MM.1S (cell line): Measurements from ENCODE around the gene EVI2A.

Source experiments
- DNase-seq: peaks from one replicate; pipeline ENCODE4 v3.0.0-alpha.2; 2015
- H2AFZ ChIP-seq: fragments of 300-600 bp; sonication (generic); 2 replicates; pipeline ENCODE4 v1.6.0; 2016; ENCODE audit warnings: antibody characterized with exemption, low read length
- H3F3A ChIP-seq: fragments of 300-600 bp; sonication (generic); 2 replicates; pipeline ENCODE4 v1.6.1; 2016; ENCODE audit warnings: mild to moderate bottlenecking, antibody characterized with exemption, low read length, moderate library complexity, mixed read lengths; ENCODE audit not compliant: insufficient read depth
- H3K27ac ChIP-seq: fragments of 300-600 bp; sonication (generic); 2 replicates; pipeline ENCODE4 v1.5.1; 2016; ENCODE audit warnings: mild to moderate bottlenecking, low read length
- H3K27me3 ChIP-seq: fragments of 300-600 bp; sonication (generic); replicated peaks from 2 replicates; pipeline ENCODE4 v1.6.0; 2016; ENCODE audit warnings: low read length; ENCODE audit not compliant: insufficient read depth
- H3K36me3 ChIP-seq: fragments of 300-600 bp; sonication (generic); replicated peaks from 2 replicates; pipeline ENCODE4 v1.6.1; 2016; ENCODE audit warnings: mild to moderate bottlenecking, low read length, mixed read lengths; ENCODE audit not compliant: insufficient read depth
- H3K4me1 ChIP-seq: fragments of 300-600 bp; sonication (generic); 2 replicates; pipeline ENCODE4 v1.6.1; 2016; ENCODE audit warnings: low read length, mixed read lengths
- H3K4me2 ChIP-seq: fragments of 300-600 bp; sonication (generic); 2 replicates; pipeline ENCODE4 v1.6.0; 2016; ENCODE audit warnings: low read depth, low read length
- H3K4me3 ChIP-seq: fragments of 300-600 bp; sonication (generic); 2 replicates; pipeline ENCODE4 v1.5.1; 2016; ENCODE audit warnings: low read length, mixed read lengths
- H3K79me2 ChIP-seq: fragments of 300-600 bp; sonication (generic); 2 replicates; pipeline ENCODE4 v1.6.1; 2016; ENCODE audit warnings: mixed run types, low read length, mixed read lengths
- H3K9ac ChIP-seq: fragments of 300-600 bp; sonication (generic); 2 replicates; pipeline ENCODE4 v1.6.1; 2016; ENCODE audit warnings: low read length, mixed read lengths
- H3K9me2 ChIP-seq: fragments of 300-600 bp; sonication (generic); replicated peaks from 2 replicates; pipeline ENCODE4 v1.6.1; 2016; ENCODE audit warnings: mild to moderate bottlenecking, low read length, mixed read lengths; ENCODE audit not compliant: insufficient read depth
- H3K9me3 ChIP-seq: fragments of 300-600 bp; sonication (generic); replicated peaks from 2 replicates; pipeline ENCODE4 v1.6.1; 2016; ENCODE audit warnings: mild to moderate bottlenecking, low read length, mixed read lengths; ENCODE audit not compliant: insufficient read depth
- H4K20me1 ChIP-seq: fragments of 300-600 bp; sonication (generic); 2 replicates; pipeline ENCODE4 v1.6.1; 2016; ENCODE audit warnings: mild to moderate bottlenecking, low read length, moderate library complexity, mixed read lengths; ENCODE audit not compliant: insufficient read depth
- CTCF ChIP-seq: fragments of 300-600 bp; sonication (generic); IDR thresholded peaks from 2 replicates; pipeline ENCODE4 v1.5.1; 2016; ENCODE audit warnings: antibody characterized with exemption, low read length, mixed read lengths
- EZH2 ChIP-seq: fragments of 300-600 bp; sonication (generic); optimal IDR thresholded peaks from 2 replicates; pipeline ENCODE3; 2017; ENCODE audit warnings: low read depth, mild to moderate bottlenecking, antibody characterized with exemption, low read length, mixed read lengths
- EZH2phosphoT487 ChIP-seq: fragments of 300-600 bp; sonication (generic); IDR thresholded peaks from 2 replicates; pipeline ENCODE4 v1.6.1; 2018; ENCODE audit warnings: antibody characterized with exemption, low read length

Gene EVI2A

GRCh38 chr17:31321481-31321880 is at the start of gene EVI2A:
Gene EVI2A (minus strand): TSS chr17:31321622. CDS start chr17:31319013, 2,609 bp downstream.
- TF ChIP-seq EZH2, result no peak
- TF ChIP-seq EZH2phosphoT487, result no peak
- no peak for TF ChIP-seq CTCF
- peak within 1 kb of the TSS; percentile 93 for H3K9ac ChIP-seq
- H3K79me2 ChIP-seq, result peaks cover 62% of the 10 kb centered on the region
- DNase-seq, result peak; percentile 97
- peak within 1 kb of the TSS; percentile 82 for H3K4me3 ChIP-seq
- H3K36me3 ChIP-seq, result no peaks in the 10 kb centered on the region
- H3F3A ChIP-seq, result peaks cover 52% of the 10 kb centered on the region
- H3K4me1 ChIP-seq, result peaks cover 20% of the 10 kb centered on the region
- peak within 1 kb of the TSS; percentile 90 for H3K27ac ChIP-seq
- H2AFZ ChIP-seq, result no peak within 1 kb of the TSS
- H3K9me3 ChIP-seq, result no peaks in the 10 kb centered on the region
- no peaks in the 10 kb centered on the region for H3K9me2 ChIP-seq
- H3K4me2 ChIP-seq, result peak within 1 kb of the TSS; percentile 80
- no peaks in the 10 kb centered on the region for H4K20me1 ChIP-seq
- no peaks in the 10 kb centered on the region for H3K27me3 ChIP-seq

- DNase-seq, result no peak
- Histone ChIP-seq H3K36me3 (no peaks in the 10 kb centered on the region), H3K79me2 (no peaks in the 10 kb centered on the region), H2AFZ (no peak overlapping the region), H3K27ac (no peak overlapping the region), H3K9me2 (no peaks in the 10 kb centered on the region), H3K4me1 (peaks cover 20% of the 10 kb centered on the region), H3K9ac (no peak overlapping the region), H3K27me3 (no peaks in the 10 kb centered on the region), H3F3A (0 out of 2 replicates have a peak, but pooled peaks cover 5% of the 10 kb centered on the region), H3K9me3 (no peaks in the 10 kb centered on the region), H3K4me2 (no peak overlapping the region), H3K4me3 (no peak overlapping the region), H4K20me1 (no peaks in the 10 kb centered on the region)
- TF ChIP-seq CTCF (no peak), EZH2 (no peak), EZH2phosphoT487 (no peak)
Observed at GRCh38 chr17:31369266-31369665, 47.8 kb upstream of the EVI2A start.

GRCh38 chr17:31366088-31366487 is 44.7 kb upstream of the EVI2A start:
- TF ChIP-seq EZH2phosphoT487 (no peak), CTCF (no peak), EZH2 (no peak)
- Histone ChIP-seq H3K79me2 (no peaks in the 10 kb centered on the region), H3K36me3 (no peaks in the 10 kb centered on the region), H3K4me2 (no peak overlapping the region), H3K4me1 (peaks cover 13% of the 10 kb centered on the region), H3K9me2 (no peaks in the 10 kb centered on the region), H3K4me3 (no peak overlapping the region), H3K27ac (no peak overlapping the region), H3K9ac (no peak overlapping the region), H3K9me3 (no peaks in the 10 kb centered on the region), H3K27me3 (no peaks in the 10 kb centered on the region), H3F3A (0 out of 2 replicates have a peak, but pooled peaks cover 5% of the 10 kb centered on the region), H2AFZ (no peak overlapping the region), H4K20me1 (no peaks in the 10 kb centered on the region)
- DNase-seq, result no peak
